ENCODE results near the gene TREH.
"Not testable (repeated sequence)": the region's sequence is repeated elsewhere in the genome, so short reads cannot be mapped to it uniquely, and the experiment has no call there.

TREH gene

GRCh38 chr11:118612378-118612777 is 67.1 kb downstream of the TREH start:
- DNase-seq (ENCODE audit: low read depth, low spot score): no peak

GRCh38 chr11:118611433-118611795 is 68.0 kb downstream of the TREH start:
- not testable (repeated sequence) for DNase-seq (ENCODE audit: low read depth, low spot score)

- peak; percentile 66 for DNase-seq (ENCODE audit: low read depth, low spot score)
Observed at GRCh38 chr11:118610773-118611432, 68.5 kb downstream of the TREH start.

- no peak for DNase-seq (ENCODE audit: low read depth, low spot score)
Observed at GRCh38 chr11:118610225-118610772, 69.2 kb downstream of the TREH start.

- DNase-seq (ENCODE audit: low read depth, low spot score): no peak
Observed at GRCh38 chr11:118609380-118610224, 69.8 kb downstream of the TREH start.

GRCh38 chr11:118608360-118609227 is 70.9 kb downstream of the TREH start:
- DNase-seq (ENCODE audit: low read depth, low spot score): peak; percentile 56

GRCh38 chr11:118607401-118608359 is 71.8 kb downstream of the TREH start, which contains the start of gene PHLDB1:
PHLDB1 (plus strand) TSS chr11:118607615; CDS start chr11:118613837, 6,222 bp downstream.
- DNase-seq (ENCODE audit: low read depth, low spot score): no peak

Measured in activated CD4-positive, CD25-positive, alpha-beta regulatory T cell treated with anti-CD3 and anti-CD28 coated beads, Interleukin-2, amount 50 U/mL, for 16 hours (primary cell).